Measurements from ENCODE around the gene INSR. TPM values are rescaled to one million over a fixed set of nuclear protein-coding genes. Genes with fewer than 3 reads are reported as not detected.

Gene INSR
- total and polyA plus RNA-seq, 2 experiments from 2014 or later, result 6.2 to 11.7 TPM

- no peak for DNase-seq
- no peaks in the 10 kb centered on the region for H4K20me1 ChIP-seq (ENCODE audit: insufficient read depth)
- in situ Hi-C loops (cut with MboI), result no loop called here
Observed at GRCh38 chr19:7238051-7238450, 56.2 kb downstream of the INSR start.

GRCh38 chr19:7236153-7236552 lies 58.1 kb downstream of the INSR start:
- H3K36me3 ChIP-seq (ENCODE audit: low read depth), result no peaks in the 10 kb centered on the region
- no peaks in the 10 kb centered on the region for H3K4me1 ChIP-seq (ENCODE audit: insufficient read depth)
- no peak overlapping the region for H3K4me2 ChIP-seq (ENCODE audit: unreplicated experiment)
- no peak for TF ChIP-seq EZH2phosphoT487 (IDR thresholded peaks at IDR 0.05; ENCODE audit: insufficient read depth, low read depth)
- TF ChIP-seq EZH2 (IDR thresholded peaks at IDR 0.05; ENCODE audit: insufficient read depth, poor library complexity, severe bottlenecking), result no peak
- no peaks in the 10 kb centered on the region for H3F3A ChIP-seq (ENCODE audit: insufficient read depth)
- in situ Hi-C loops (cut with MboI), result no loop called here
- H3K27ac ChIP-seq, result no peak overlapping the region
- H3K27me3 ChIP-seq (replicated peaks; ENCODE audit: insufficient read depth), result no peaks in the 10 kb centered on the region
- no peaks in the 10 kb centered on the region for H4K20me1 ChIP-seq (ENCODE audit: insufficient read depth)
- H3K9me2 ChIP-seq (ENCODE audit: insufficient read depth), result no peaks in the 10 kb centered on the region
- 58 to 63% methylated on average over 5 of the region's 5 CpGs for WGBS, 2 experiments (ENCODE audit: low coverage in 1 of 2, low lambda C conversion rate in 2 of 2, missing lambda C conversion rate in 2 of 2)
- no peaks in the 10 kb centered on the region for H3K9me3 ChIP-seq (ENCODE audit: low read depth)
- no peak for DNase-seq
- H3K4me3 ChIP-seq, result no peak overlapping the region
- no peak overlapping the region for H2AFZ ChIP-seq
- no peak overlapping the region for H3K9ac ChIP-seq
- peaks cover 10% of the 10 kb centered on the region; the same call in 1 of the 2 replicates for H3K79me2 ChIP-seq (ENCODE audit: insufficient read depth)

More at GRCh38 chr19:7238051-7238450, 56.2 kb downstream of the INSR start:
- WGBS, 2 experiments (ENCODE audit: low coverage in 1 of 2, low lambda C conversion rate in 2 of 2, missing lambda C conversion rate in 2 of 2), result 51 to 52% methylated on average over 4 of the region's 4 CpGs
- Histone ChIP-seq H3K9me3 (ENCODE audit: low read depth) (no peaks in the 10 kb centered on the region), H3K36me3 (ENCODE audit: low read depth) (no peaks in the 10 kb centered on the region), H3K4me2 (ENCODE audit: unreplicated experiment) (no peak overlapping the region), H3K27me3 (replicated peaks; ENCODE audit: insufficient read depth) (no peaks in the 10 kb centered on the region), H3K9ac (no peak overlapping the region), H3K27ac (no peak overlapping the region), H3K4me3 (no peak overlapping the region), H3F3A (ENCODE audit: insufficient read depth) (peaks cover 7% of the 10 kb centered on the region), H3K4me1 (ENCODE audit: insufficient read depth) (peaks cover 7% of the 10 kb centered on the region), H3K9me2 (ENCODE audit: insufficient read depth) (no peaks in the 10 kb centered on the region), H3K79me2 (ENCODE audit: insufficient read depth) (peaks cover 10% of the 10 kb centered on the region; the same call in 1 of the 2 replicates), H2AFZ (no peak overlapping the region)
- TF ChIP-seq EZH2 (IDR thresholded peaks at IDR 0.05; ENCODE audit: insufficient read depth, poor library complexity, severe bottlenecking), result no peak
- TF ChIP-seq EZH2phosphoT487 (IDR thresholded peaks at IDR 0.05; ENCODE audit: insufficient read depth, low read depth), result no peak

- in situ Hi-C loops (cut with MboI), result no loop called here
- no peak for TF ChIP-seq EZH2phosphoT487 (IDR thresholded peaks at IDR 0.05; ENCODE audit: insufficient read depth, low read depth)
- TF ChIP-seq EZH2 (IDR thresholded peaks at IDR 0.05; ENCODE audit: insufficient read depth, poor library complexity, severe bottlenecking), result no peak
- no peaks in the 10 kb centered on the region for H4K20me1 ChIP-seq (ENCODE audit: insufficient read depth)
- H3K27ac ChIP-seq, result no peak overlapping the region
- DNase-seq, result peak; percentile 12
- H3K79me2 ChIP-seq (ENCODE audit: insufficient read depth), result no peaks in the 10 kb centered on the region
- H3K36me3 ChIP-seq (ENCODE audit: low read depth), result no peaks in the 10 kb centered on the region
- H3K27me3 ChIP-seq (replicated peaks; ENCODE audit: insufficient read depth), result no peaks in the 10 kb centered on the region
- no peaks in the 10 kb centered on the region for H3F3A ChIP-seq (ENCODE audit: insufficient read depth)
- 29 to 39% methylated on average over 9 of the region's 9 CpGs for WGBS, 2 experiments (ENCODE audit: low coverage in 1 of 2, low lambda C conversion rate in 2 of 2, missing lambda C conversion rate in 2 of 2)
- no peaks in the 10 kb centered on the region; the same call in 1 of the 2 replicates for H3K4me1 ChIP-seq (ENCODE audit: insufficient read depth)
- H2AFZ ChIP-seq, result no peak overlapping the region
- H3K4me2 ChIP-seq (ENCODE audit: unreplicated experiment), result no peak overlapping the region
- no peaks in the 10 kb centered on the region for H3K9me2 ChIP-seq (ENCODE audit: insufficient read depth)
- no peak overlapping the region for H3K9ac ChIP-seq
- H3K9me3 ChIP-seq (ENCODE audit: low read depth), result no peaks in the 10 kb centered on the region
- no peak overlapping the region for H3K4me3 ChIP-seq
Observed at GRCh38 chr19:7230826-7231225, 63.4 kb downstream of the INSR start.

- Histone ChIP-seq H3K27me3 (replicated peaks; ENCODE audit: insufficient read depth) (no peaks in the 10 kb centered on the region), H3K9me2 (ENCODE audit: insufficient read depth) (no peaks in the 10 kb centered on the region), H3K27ac (no peak overlapping the region), H3F3A (ENCODE audit: insufficient read depth) (no peaks in the 10 kb centered on the region), H3K4me2 (ENCODE audit: unreplicated experiment) (no peak overlapping the region), H2AFZ (no peak overlapping the region), H3K36me3 (ENCODE audit: low read depth) (no peaks in the 10 kb centered on the region), H4K20me1 (ENCODE audit: insufficient read depth) (no peaks in the 10 kb centered on the region), H3K4me1 (ENCODE audit: insufficient read depth) (no peaks in the 10 kb centered on the region; the same call in 1 of the 2 replicates), H3K9ac (no peak overlapping the region), H3K4me3 (no peak overlapping the region), H3K79me2 (ENCODE audit: insufficient read depth) (no peaks in the 10 kb centered on the region), H3K9me3 (ENCODE audit: low read depth) (no peaks in the 10 kb centered on the region)
- TF ChIP-seq EZH2 (IDR thresholded peaks at IDR 0.05; ENCODE audit: insufficient read depth, poor library complexity, severe bottlenecking) (no peak), EZH2phosphoT487 (IDR thresholded peaks at IDR 0.05; ENCODE audit: insufficient read depth, low read depth) (no peak)
- DNase-seq, result no peak
- in situ Hi-C loops (cut with MboI), result no loop called here
- 88 to 94% methylated on average over 5 of the region's 5 CpGs for WGBS, 2 experiments (ENCODE audit: low coverage in 1 of 2, low lambda C conversion rate in 2 of 2, missing lambda C conversion rate in 2 of 2)
Observed at GRCh38 chr19:7229735-7230134, 64.5 kb downstream of the INSR start.
